HepG2 (cell line): ENCODE measurements around the gene TANGO6. TPM values are rescaled to one million over a fixed set of nuclear protein-coding genes. Genes with fewer than 3 reads are reported as not detected.
A peak's percentile ranks its signal among the peaks of the same experiment; 100 is the strongest.

Experiments
- ATAC-seq: fragments of 200-7000 bp; cut with Tn5 transposase; 3 replicates; pipeline ENCODE4 v1.9.1; 2020; ENCODE audit warnings: mild to moderate bottlenecking, moderate library complexity
- BruUV-seq: library from RNA; stranded (reverse); fragments of 400-500 nt; replicated peaks from 2 replicates; lab custom pipeline; 2021; lab: Mats Ljungman, UMichigan
- CTCF ChIA-PET: fragments of 300-600 bp; formaldehyde crosslinking; extraction: SDS; loops from one replicate; lab custom pipeline; 2021; ENCODE audit warnings: low total read pairs, inconsistent platforms, low intra/inter-chr PET ratio; lab: Yijun Ruan, JAX
- POLR2A ChIA-PET: fragments of 350-600 bp; sonication (Branson Sonifier 250); formaldehyde crosslinking; loops from one replicate; lab custom pipeline; 2020; ENCODE audit warnings: antibody characterized with exemption, inconsistent platforms; lab: Yijun Ruan, JAX
- DNase-seq: peaks from one replicate; pipeline ENCODE4 v3.0.0-alpha.2; 2015; ENCODE audit warnings: low spot score
- FAIRE-seq: peaks from 3 replicates; lab custom pipeline; 2011; peaks lifted over from hg19 to GRCh38; lab: Jason Lieb, UNC
- H2AFZ ChIP-seq: one replicate; pipeline ENCODE4 v1.6.1; 2011; ENCODE audit warnings: low read length, inconsistent platforms
- H3K27ac ChIP-seq: fragments of 300-600 bp; 3 replicates; pipeline ENCODE4 v1.8.0; 2011; ENCODE audit warnings: mixed run types, mild to moderate bottlenecking, mixed read lengths, low read length, inconsistent platforms; ENCODE audit not compliant: insufficient read depth; ENCODE audit errors: extremely low read length
- H3K27me3 ChIP-seq, 2 experiments: fragments of 200-600 bp in 1 of 2; 2 replicates in 1 of 2; 3 replicates in 1 of 2; pipeline versions ENCODE4 v1.6.0 to v1.8.0; 2011; ENCODE audit warnings: low read length in 2 of 2, mild to moderate bottlenecking in 2 of 2, moderate library complexity in 2 of 2, inconsistent platforms in 1 of 2; ENCODE audit not compliant: insufficient read depth in 2 of 2, control insufficient read depth in 1 of 2
- H3K36me3 ChIP-seq, 2 experiments: fragments of 200-600 bp in 1 of 2; replicated peaks in 1 of 2; 2 replicates in 1 of 2; 3 replicates in 1 of 2; pipeline versions ENCODE4 v1.5.1 to v1.8.0; 2011; ENCODE audit warnings: low read length in 2 of 2, inconsistent platforms in 1 of 2; ENCODE audit not compliant: insufficient read depth in 2 of 2, control insufficient read depth in 1 of 2
- H3K4me1 ChIP-seq: 2 replicates; pipeline ENCODE4 v1.5.1; 2012; ENCODE audit warnings: low read length, inconsistent platforms; ENCODE audit not compliant: insufficient read depth
- H3K4me2 ChIP-seq: 2 replicates; pipeline ENCODE4 v1.6.0; 2011; ENCODE audit warnings: low read depth, low read length, inconsistent platforms
- H3K4me3 ChIP-seq, 3 experiments: fragments of 200-600 bp in 1 of 3; sonication (generic), shearing (Covaris generic) in 1 of 3; replicated peaks in 1 of 3; 2 replicates each; pipeline ENCODE4 v1.5.1; 2011 to 2016; ENCODE audit warnings: low read length in 3 of 3, inconsistent platforms in 2 of 3, low read depth in 2 of 3, mild to moderate bottlenecking in 2 of 3, control low read depth in 1 of 3, mixed read lengths in 1 of 3; ENCODE audit not compliant: insufficient read depth in 1 of 3
- H3K79me2 ChIP-seq: one replicate; pipeline ENCODE4 v1.6.1; 2011; ENCODE audit warnings: low read length, inconsistent platforms; ENCODE audit not compliant: insufficient read depth
- H3K9ac ChIP-seq: 2 replicates; pipeline ENCODE4 v1.6.0; 2011; ENCODE audit warnings: mild to moderate bottlenecking, low read depth, low read length, inconsistent platforms; ENCODE audit not compliant: insufficient read depth
- H3K9me3 ChIP-seq: 2 replicates; pipeline ENCODE4 v1.5.1; 2012; ENCODE audit warnings: mild to moderate bottlenecking, low read length
- H4K20me1 ChIP-seq: 2 replicates; pipeline ENCODE4 v1.6.0; 2011; ENCODE audit warnings: inconsistent platforms, mild to moderate bottlenecking, low read length, moderate library complexity; ENCODE audit not compliant: insufficient read depth
- CEBPG ChIP-seq: IDR thresholded peaks from 2 replicates; pipeline ENCODE4 v1.6.1; 2016
- CREBL2 ChIP-seq: sonication (generic); formaldehyde crosslinking; IDR thresholded peaks from 2 replicates; pipeline ENCODE4 v1.8.1; 2023; ENCODE audit warnings: missing genetic modification reagents, mild to moderate bottlenecking, borderline replicate concordance
- DBP ChIP-seq: sonication (generic); formaldehyde crosslinking; IDR thresholded peaks from 2 replicates; pipeline ENCODE4 v1.4.0; 2020; ENCODE audit warnings: missing genetic modification reagents; ENCODE audit errors: not compliant biosample characterization
- DR1 ChIP-seq: sonication (generic); formaldehyde crosslinking; IDR thresholded peaks from 2 replicates; pipeline ENCODE4 v1.8.0; 2021; ENCODE audit warnings: mild to moderate bottlenecking, missing genetic modification reagents, inconsistent platforms
- ESRRA ChIP-seq: sonication (generic); formaldehyde crosslinking; IDR thresholded peaks from 2 replicates; pipeline ENCODE4 v1.5.1; 2020; ENCODE audit warnings: mild to moderate bottlenecking, low read depth, missing genetic modification reagents
- HIVEP1 ChIP-seq: sonication (generic); formaldehyde crosslinking; IDR thresholded peaks from 2 replicates; pipeline ENCODE4 v1.4.0; 2020; ENCODE audit warnings: mild to moderate bottlenecking, missing genetic modification reagents
- IKZF4 ChIP-seq: sonication (generic); formaldehyde crosslinking; IDR thresholded peaks from 2 replicates; pipeline ENCODE4 v1.5.1; 2020; ENCODE audit warnings: borderline replicate concordance, mild to moderate bottlenecking, low read depth, missing genetic modification reagents; ENCODE audit errors: not compliant biosample characterization
- KMT2A ChIP-seq: sonication (generic); formaldehyde crosslinking; IDR thresholded peaks from 2 replicates; pipeline ENCODE4 v1.4.0; 2020; ENCODE audit warnings: missing genetic modification reagents
- SSRP1 ChIP-seq: IDR thresholded peaks from 2 replicates; pipeline ENCODE4 v1.6.1; 2016; ENCODE audit warnings: control low read depth
- ZMAT3 ChIP-seq: sonication (generic); formaldehyde crosslinking; conservative IDR thresholded peaks from 2 replicates; pipeline ENCODE4 v1.7.0; 2021; ENCODE audit warnings: missing genetic modification reagents
- ZNF274 ChIP-seq: sonication (generic); formaldehyde crosslinking; IDR thresholded peaks from 2 replicates; pipeline ENCODE4 v1.5.1; 2020; ENCODE audit warnings: mild to moderate bottlenecking, missing genetic modification reagents
- ZNF556 ChIP-seq: sonication (generic); formaldehyde crosslinking; IDR thresholded peaks from 2 replicates; pipeline ENCODE4 v1.4.0; 2020; ENCODE audit warnings: mild to moderate bottlenecking, missing genetic modification reagents, borderline replicate concordance
- ZNF709 ChIP-seq: sonication (generic); formaldehyde crosslinking; IDR thresholded peaks from 2 replicates; pipeline ENCODE4 v1.5.0; 2020; ENCODE audit warnings: mild to moderate bottlenecking, missing genetic modification reagents
- ZNF75D ChIP-seq: sonication (generic); formaldehyde crosslinking; IDR thresholded peaks from 2 replicates; pipeline ENCODE4 v1.8.1; 2023; ENCODE audit warnings: missing genetic modification reagents, mild to moderate bottlenecking, borderline replicate concordance
- ZNF776 ChIP-seq: sonication (generic); formaldehyde crosslinking; IDR thresholded peaks from 2 replicates; pipeline ENCODE4 v1.4.0; 2020; ENCODE audit warnings: mild to moderate bottlenecking, missing genetic modification reagents
- WGBS: methylation state at CpG from one replicate; pipeline ENCODE4 v1.1.6; 2017; ENCODE audit warnings: low lambda C conversion rate; 5-methylcytosine and 5-hydroxymethylcytosine counted together
- in situ Hi-C: cut with HindIII; loops from 2 replicates; pipeline ENCODE4 v1.10.0; 2017; ENCODE audit warnings: low pct_unique_long_range_greater_than_20kb; ENCODE audit not compliant: extremely low pct_ligation_motif_present
- intact Hi-C: fragments of 100-400 bp; cut with micrococcal nuclease; formaldehyde crosslinking; loops from one replicate; pipeline ENCODE4 v1.10.0; 2022; ENCODE audit not compliant: unreplicated experiment
- polyA plus RNA-seq, 8 experiments: library from polyadenylated mRNA; depleted of rRNA in 3 of 8; stranded (reverse) in 7 of 8; unstranded in 1 of 8; fragments of >200 nt; fragmentation: Illumina TruSeq in 4 of 8; extraction: Trizol in 4 of 8; gene quantifications; 2 replicates each; pipeline versions ENCODE4 v1.2.1 to v1.2.3, GENCODE V29; 2011 to 2016; ENCODE audit warnings: low read depth in 4 of 8, missing spikeins in 1 of 8, mixed read lengths in 1 of 8; ENCODE audit not compliant: insufficient read depth in 1 of 8
- total RNA-seq, 5 experiments: library from RNA; depleted of rRNA; stranded (reverse); fragments of >200 nt; fragmentation: Illumina TruSeq; extraction: Trizol; gene quantifications; 2 replicates each; pipeline ENCODE4 v1.2.3, GENCODE V29; 2016; ENCODE audit warnings: low read depth in 1 of 5
- TF ChIP-seq, protein P1 (sequence below): sonication (generic); formaldehyde crosslinking; IDR thresholded peaks from 2 replicates; pipeline ENCODE4 v1.5.0; 2020; ENCODE audit warnings: missing genetic modification reagents
- TF ChIP-seq, protein P2 (sequence below): sonication (generic); formaldehyde crosslinking; IDR thresholded peaks from 2 replicates; pipeline ENCODE4 v1.4.0; 2020; ENCODE audit warnings: missing genetic modification reagents, mild to moderate bottlenecking, borderline replicate concordance

Gene TANGO6
- total and polyA plus RNA-seq, 2 of the 13 experiments (the other 11 are each of a cell fraction or from before 2014, with no cell fraction given), result 7.2 to 13.3 TPM

DNA sequence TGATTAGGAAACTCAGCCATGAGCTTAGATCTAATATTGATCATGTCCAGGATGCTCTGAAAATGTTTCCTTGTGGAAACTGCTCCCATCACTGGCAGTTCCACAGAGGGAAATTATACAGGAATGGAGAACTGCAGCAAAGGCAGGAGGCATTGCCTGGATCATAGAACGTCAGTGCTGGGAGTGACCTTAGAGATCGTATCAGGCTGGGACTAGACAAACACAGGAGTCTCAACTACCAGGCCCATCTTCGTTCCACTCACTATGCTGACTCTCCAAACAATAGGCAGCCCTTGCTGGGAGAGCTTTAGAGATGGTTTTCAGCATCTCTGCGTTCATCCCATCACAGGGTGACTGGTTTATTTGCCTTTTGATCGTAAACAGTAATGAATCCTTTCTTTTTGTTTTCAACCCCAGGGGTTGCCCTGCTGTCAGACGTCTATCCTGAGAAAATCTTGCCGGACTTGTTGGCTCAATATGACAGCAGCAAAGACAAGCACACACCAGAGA is 130.3 kb downstream of the TANGO6 start (continued):
- TF ChIP-seq DBP (CRISPR knock-in tag) (no peak), DR1 (CRISPR knock-in tag) (no peak), ZNF274 (CRISPR knock-in tag) (no peak)
- TF ChIP-seq, protein P1, sequence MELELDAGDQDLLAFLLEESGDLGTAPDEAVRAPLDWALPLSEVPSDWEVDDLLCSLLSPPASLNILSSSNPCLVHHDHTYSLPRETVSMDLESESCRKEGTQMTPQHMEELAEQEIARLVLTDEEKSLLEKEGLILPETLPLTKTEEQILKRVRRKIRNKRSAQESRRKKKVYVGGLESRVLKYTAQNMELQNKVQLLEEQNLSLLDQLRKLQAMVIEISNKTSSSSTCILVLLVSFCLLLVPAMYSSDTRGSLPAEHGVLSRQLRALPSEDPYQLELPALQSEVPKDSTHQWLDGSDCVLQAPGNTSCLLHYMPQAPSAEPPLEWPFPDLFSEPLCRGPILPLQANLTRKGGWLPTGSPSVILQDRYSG (CRISPR knock-in tag), result no peak
- TF ChIP-seq, protein P2, sequence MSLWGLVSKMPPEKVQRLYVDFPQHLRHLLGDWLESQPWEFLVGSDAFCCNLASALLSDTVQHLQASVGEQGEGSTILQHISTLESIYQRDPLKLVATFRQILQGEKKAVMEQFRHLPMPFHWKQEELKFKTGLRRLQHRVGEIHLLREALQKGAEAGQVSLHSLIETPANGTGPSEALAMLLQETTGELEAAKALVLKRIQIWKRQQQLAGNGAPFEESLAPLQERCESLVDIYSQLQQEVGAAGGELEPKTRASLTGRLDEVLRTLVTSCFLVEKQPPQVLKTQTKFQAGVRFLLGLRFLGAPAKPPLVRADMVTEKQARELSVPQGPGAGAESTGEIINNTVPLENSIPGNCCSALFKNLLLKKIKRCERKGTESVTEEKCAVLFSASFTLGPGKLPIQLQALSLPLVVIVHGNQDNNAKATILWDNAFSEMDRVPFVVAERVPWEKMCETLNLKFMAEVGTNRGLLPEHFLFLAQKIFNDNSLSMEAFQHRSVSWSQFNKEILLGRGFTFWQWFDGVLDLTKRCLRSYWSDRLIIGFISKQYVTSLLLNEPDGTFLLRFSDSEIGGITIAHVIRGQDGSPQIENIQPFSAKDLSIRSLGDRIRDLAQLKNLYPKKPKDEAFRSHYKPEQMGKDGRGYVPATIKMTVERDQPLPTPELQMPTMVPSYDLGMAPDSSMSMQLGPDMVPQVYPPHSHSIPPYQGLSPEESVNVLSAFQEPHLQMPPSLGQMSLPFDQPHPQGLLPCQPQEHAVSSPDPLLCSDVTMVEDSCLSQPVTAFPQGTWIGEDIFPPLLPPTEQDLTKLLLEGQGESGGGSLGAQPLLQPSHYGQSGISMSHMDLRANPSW, result no peak
- TF ChIP-seq, all 625 proteins: peak for 0

- no TSS peak for BruUV-seq
- Histone ChIP-seq H3K36me3 (peaks cover 1 to 6% of the 10 kb centered on the region in 2 experiments; a peak in 4 of 5 replicates), H3K27ac (no peak overlapping the region), H2AFZ (no peak overlapping the region), H4K20me1 (no peaks in the 10 kb centered on the region), H3K79me2 (no peaks in the 10 kb centered on the region), H3K9ac (no peak overlapping the region), H3K27me3 (no peaks in the 10 kb centered on the region), H3K4me3 (no peak overlapping the region), H3K4me2 (no peak overlapping the region), H3K9me3 (no peaks in the 10 kb centered on the region), H3K4me1 (no peaks in the 10 kb centered on the region)
- TF ChIP-seq IKZF4 (no peak), ZNF75D (CRISPR knock-in tag) (no peak), ZNF709 (CRISPR knock-in tag) (no peak), SSRP1 (CRISPR knock-in tag) (no peak), KMT2A (no peak), ZMAT3 (CRISPR knock-in tag) (no peak), CEBPG (no peak), HIVEP1 (CRISPR knock-in tag) (no peak), CREBL2 (CRISPR knock-in tag) (no peak), ZNF556 (CRISPR knock-in tag) (no peak), ESRRA (CRISPR knock-in tag) (no peak), ZNF776 (no peak)
- ATAC-seq, result no peak
- peak; percentile 26 for FAIRE-seq
- in situ Hi-C loops (no loop called here), intact Hi-C loops (no loop called here)
- WGBS, result 78% methylated on average over 2 of the region's 2 CpGs
- ChIA-PET POLR2A (no interaction called here), CTCF (no interaction called here)
- DNase-seq, result no peak
These were observed 135.1 kb downstream of the TANGO6 start for GRCh38 chr16:68978303-68978954.
